ENCODE measurements around the gene KCNQ5.

KCNQ5 gene

DNA sequence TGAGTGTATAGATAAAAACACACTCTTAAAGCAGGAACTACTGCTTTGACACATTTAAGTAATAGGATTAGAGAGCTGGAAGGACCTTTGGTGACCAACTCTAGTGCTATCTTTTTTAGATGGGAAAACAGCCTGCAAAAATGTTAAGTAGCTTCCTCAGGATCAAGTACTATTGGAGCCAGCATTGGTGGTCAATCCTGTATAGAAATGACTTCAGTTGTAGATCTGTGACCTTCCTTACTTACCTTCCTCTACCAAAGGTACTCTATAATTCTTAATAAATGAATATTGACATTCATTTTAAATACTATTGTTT lies 18.7 kb downstream of the KCNQ5 start:
- DNase-seq, result no peak

DNA sequence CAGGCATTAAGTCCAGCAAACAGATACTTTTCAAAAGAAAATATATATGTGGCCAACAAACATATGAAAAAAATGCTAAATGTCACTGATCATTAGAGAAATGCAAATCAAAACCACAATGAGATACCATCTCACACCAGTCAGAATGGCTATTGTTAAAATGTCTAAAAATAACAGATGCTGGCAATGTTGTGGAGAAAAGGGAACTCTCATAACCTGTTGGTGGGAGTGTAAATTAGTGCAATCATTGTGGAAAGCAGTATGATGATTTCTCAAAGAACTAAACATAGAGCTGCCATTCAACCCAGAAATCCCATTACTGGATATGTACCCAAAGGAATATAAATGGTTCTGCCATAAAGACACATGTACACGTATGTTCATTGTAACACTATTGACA lies 20.6 kb downstream of the KCNQ5 start:
- DNase-seq, result no peak

DNA sequence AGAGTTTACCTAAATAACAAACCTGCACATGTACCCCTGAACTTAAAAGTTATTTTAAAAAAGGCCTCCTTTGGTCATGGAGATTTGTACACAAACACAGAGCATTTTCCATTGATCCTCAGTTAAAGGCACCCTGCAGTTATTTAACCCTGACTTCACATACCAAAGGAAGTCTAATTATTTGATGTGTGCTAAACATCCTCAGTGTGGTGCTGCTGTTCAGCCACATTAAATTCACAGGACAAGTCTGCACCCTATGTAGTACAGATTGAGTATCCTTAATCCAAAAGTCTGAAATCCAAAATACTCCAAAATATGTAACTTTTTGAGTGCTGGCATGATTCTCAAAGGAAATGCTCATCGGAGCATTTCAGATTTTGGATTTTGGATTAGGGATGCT lies 21.4 kb downstream of the KCNQ5 start:
- DNase-seq, result no peak

DNA sequence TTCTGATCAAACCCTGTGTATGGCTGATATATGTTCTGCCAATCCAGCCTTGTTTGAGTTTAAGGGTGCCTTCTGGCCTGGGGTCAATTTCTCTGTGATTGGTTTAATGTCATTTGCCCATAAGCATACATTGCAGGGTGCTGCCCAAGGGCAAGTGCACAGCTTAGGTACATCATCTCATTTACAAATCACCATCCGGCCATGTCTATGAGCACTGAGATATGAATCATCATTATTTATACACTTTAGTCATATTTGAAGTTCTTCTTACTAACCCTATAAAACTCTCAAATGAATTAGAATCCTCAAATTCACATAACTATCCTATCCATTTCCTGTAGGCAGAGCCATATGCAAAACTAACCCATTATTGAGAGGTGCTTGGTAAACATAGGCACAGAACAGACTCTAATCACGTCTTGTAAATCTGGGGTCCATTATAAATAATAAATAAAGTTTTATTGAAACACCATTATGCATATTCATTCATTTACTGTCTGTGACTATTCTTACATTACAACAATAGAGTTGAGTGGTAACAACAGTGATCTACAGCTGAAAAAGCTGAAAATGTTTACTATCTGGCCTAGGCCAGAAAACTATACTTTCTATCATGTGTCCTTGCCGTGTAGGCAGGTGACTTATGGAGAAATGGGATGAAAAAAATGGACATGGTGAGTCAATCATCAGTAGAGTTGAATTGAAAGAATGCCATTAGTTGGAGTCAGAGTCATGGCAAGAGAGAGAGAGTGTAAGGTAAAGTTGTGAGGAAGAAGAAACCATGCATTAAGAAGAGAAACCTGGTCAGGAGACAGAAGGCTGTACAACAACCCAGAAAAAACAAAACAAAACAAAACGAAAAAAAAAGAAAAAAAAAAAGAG lies 25.0 kb downstream of the KCNQ5 start:
- DNase-seq, result no peak

DNA sequence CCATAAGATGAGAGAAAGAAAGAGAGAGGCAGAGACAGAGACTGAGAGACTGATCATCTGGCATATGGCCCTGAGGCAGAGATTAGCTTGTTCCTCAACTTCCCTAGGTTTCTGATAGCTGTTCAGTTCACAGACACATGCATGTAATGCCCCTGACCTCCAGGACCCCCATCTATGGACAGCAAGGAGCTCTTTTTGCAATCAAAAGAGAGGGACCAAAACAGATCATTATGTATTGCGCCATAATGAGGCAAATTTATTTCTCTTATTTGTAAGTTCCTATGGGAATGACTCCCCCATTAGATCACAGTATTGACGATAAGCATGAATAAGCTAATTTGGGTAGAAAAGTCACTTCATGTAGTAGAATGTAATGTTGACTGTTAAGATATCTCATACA lies 25.6 kb downstream of the KCNQ5 start:
- DNase-seq, result no peak

DNA sequence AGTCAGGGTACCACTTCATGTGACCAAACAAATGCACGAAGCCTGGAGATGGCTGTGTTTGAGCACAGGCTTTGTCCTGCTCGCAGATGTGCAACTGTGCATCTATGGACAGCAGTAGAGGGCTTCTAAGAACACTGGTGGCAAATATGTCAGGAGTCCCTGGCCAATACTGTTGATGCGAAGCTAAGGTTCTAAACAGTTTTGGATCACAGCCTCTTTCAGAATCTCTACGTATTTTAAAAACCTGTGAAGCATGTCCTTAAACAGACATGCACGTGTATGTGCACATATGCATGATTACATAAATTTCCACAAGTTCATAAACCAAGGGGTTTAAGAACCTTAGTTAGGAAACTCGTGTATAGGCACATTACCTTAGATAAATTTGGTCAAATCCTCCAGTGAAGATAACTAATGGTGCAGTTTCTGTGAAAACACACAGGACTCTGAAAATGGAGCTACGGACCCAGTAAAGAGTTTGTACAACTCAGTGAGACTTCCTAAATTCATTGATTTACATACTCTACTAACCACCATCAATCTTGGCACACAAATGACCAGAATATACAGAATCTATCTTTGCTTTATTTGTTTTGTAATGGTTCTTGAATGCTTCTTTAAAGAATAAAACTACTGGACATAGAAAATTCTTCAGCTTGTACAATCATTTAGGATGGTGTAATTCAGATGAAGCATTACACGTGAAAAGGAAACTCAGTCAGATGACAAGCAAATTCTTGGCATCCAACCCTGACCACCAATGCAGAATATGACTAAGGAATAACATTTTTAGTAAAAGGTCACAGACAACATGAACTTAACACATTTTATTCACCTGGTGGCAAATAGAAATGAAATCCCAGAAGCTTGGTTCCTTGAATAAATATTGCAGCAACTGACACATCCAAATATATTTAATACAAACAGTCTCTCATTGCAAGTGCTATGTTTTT lies 27.4 kb downstream of the KCNQ5 start:
- no peak for DNase-seq

DNA sequence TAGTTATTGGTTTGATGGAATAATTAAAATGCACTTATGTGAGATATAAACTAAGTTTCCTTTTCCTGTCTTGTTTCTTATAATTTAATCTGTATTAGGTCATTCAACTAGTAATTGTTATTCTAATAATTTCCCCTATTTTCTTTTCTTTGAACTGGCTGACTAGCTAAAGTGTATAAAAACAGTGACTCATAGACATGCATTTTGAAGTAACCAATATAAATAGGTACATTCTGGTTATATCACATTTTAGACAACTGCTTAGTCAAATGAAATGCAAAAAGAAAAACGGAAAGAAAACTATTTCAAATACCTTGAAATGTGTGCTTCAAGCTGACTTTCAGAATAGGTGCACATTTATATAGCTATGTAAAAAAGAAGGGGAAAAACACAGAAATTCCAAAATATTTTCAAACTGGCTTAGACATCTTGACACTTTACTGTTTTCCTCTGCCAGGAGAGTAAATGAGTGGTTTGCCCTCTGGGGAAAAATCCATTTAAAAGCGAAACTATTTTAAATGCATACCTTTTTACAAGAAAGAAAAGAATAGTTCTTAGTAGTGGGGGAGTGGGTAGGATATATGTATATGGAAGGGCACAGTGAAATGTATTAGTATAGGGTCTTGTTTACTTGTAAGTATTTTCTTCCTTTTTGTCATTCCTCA lies 28.3 kb downstream of the KCNQ5 start:
- no peak for DNase-seq

DNA sequence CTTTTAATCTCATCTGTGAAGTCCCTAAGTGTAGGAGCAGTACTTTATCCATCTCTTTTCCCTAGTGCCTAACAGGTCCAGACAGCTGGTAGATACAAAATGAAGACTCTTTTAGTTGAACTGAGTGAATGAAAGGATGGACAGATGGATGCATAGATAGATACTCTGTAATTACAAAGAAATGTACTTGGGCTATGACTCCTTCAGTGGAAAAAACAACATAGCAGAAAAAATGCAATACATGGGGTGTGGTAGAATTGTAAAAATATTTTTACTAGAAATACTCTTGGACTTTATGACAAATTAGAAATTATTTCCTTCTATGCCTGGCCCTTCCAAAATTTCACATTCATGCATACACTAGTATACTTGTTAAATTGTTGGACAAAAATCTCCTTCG lies 29.3 kb downstream of the KCNQ5 start:
- DNase-seq, result no peak

DNA sequence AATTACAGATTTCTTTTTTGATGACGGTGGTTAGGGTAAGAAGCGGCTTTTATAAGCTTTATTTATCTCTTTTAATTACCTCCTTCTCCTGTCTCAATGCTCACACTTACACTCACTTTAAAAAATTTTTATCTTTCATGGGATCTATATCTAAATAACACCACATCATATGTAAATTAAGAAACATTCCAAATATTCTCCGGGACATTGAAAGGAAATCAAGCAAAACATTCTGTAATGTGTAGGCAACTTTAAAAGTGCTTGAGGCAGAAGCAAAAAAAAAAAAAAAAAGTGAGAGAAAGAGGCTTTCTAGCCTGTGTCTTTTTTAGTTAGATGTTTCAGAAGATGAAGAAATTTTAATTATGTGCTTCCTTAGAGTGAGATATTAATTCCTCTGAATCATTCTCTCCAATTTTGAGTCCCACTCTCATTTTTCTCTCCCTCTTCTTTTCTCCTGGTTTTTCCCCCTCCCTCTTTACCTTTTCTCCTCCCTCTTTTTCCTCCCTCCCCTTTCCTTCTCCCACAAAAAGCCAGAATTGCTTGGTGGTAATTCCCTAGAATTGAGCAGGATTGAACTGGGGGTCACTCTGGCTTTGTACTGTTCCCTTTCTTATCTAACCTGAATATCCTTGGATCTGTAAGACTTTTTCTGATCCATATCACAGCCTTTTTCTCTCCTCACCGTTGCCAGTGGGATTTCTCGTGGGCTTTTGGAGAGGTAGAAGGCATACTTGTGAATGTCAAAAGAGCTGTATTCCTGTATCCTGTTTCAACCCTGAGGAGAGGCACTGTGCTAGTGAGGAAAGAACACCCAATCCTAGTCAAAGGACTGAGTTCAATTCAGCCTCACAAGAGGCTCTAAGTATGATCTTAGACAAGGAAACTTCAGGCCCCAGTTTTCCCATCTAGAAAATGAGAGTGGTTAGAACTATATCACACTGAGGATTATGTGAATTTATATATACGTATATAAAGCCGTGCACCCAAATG lies 30.4 kb downstream of the KCNQ5 start:
- no peak for DNase-seq

DNA sequence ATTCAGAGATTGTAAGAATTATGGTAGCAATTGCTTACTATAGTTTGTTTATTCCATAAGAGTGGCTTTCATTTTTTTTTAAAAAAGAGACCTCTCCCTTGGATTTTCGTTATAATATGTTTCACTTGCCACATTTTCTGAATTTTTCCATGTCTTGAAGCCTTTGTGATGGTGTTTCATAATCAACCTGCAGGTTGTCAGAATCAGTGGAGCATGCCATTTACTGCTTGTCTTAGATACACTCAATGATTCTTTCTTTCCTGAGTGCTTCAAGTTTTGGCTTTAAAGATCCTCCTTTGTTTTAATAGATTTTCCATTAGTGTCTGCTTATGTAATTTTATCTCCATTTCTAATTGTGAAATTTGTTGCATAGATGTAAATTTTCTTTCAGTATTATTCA lies 31.2 kb downstream of the KCNQ5 start:
- DNase-seq, result no peak

DNA sequence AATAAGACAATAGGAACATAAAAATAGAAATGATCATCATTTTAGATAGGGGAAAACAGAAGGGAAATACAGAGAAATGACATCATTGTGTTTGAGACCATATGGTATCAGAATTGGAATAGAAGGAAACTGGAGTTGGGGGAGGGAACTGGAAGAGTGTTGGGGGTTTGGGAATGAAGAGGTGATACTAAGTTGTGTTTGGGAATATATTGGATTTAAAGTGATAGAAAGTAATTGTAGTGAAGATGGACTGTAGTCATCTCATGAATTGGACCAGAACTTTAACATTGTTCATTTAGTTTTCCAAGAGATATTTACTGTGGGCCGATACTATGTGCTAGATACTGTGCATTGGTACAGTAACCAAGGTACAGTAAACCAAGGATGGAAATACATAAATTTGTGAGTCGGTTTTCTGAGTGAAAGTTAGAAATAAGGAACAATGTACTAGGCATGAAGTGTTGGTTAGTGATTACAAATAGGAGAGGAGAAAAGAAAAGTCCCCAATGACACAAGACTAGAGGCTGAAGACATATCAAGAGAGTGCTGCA lies 32.3 kb downstream of the KCNQ5 start:
- no peak for DNase-seq

DNA sequence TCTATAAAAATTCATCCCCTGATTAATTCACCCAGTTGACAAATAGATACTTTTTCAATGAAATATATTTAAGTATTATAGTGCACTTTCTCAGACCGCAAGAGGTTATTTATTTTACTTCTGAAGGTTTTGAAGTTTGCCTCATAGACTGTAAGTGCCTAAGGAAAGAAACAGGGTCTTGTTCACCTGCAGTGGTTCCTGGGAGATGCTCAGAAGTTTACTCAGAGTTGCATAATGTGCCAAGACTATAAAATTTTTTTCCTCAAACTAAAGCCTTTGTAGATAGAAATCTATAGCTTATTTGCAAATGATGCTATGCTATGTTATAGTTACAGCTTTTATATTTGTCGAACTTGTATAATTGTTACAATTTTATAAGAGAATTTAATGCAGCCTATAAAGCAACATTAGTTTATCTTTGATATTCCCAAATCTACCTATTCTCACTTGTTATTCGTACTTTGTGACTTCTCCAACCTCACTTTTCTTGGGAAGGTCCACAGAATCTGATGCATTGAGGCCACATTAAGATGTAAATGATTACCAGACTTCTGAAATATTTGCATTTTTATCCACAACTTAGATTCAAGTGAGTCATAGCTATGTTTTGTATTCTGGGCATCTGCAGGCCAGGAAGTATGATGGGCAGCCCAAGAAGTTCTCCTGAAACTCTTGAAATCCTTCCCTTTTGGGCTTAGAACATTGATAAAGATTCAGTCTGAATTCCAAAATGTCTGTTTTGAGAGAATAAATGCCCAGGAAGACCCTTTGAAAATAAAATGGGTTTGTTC lies 35.7 kb downstream of the KCNQ5 start:
- no peak for DNase-seq

DNA sequence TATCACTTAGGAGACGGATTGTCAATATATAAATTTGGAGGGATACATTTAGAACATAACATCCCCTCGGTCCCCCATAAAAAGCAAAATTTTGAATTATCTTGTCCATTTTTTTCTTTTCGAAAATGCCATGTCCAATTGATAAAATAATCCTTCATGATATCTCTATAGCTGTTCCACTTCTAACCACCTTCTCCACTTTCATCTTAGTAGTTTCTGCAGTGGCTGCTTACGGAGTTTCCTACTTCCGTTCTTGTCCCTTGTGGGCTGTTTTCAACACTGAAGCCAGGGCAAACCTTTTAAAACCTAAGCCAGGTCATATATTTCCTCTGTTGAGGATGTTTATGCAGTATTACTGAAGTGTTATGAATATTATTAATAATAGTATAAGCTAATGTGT lies 37.9 kb downstream of the KCNQ5 start:
- DNase-seq, result no peak

DNA sequence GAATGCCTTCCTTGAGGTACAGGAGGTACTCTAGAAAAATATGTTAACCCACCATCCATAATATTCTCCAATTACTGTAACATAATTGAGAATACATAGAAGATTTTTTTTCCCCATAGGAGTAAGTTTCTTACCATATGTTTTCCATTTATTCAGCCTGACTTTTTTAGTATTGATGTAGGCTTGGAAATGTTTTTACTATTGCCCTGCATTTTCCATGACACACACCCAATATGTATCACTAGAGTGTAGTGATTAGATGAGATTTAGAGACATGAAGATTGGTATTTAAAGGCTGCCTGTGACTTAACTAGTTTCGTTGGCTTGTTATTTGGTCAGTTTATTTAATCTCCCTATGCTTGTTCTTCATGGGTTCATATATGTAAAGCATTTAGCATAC lies 39.5 kb downstream of the KCNQ5 start:
- DNase-seq, result no peak

DNA sequence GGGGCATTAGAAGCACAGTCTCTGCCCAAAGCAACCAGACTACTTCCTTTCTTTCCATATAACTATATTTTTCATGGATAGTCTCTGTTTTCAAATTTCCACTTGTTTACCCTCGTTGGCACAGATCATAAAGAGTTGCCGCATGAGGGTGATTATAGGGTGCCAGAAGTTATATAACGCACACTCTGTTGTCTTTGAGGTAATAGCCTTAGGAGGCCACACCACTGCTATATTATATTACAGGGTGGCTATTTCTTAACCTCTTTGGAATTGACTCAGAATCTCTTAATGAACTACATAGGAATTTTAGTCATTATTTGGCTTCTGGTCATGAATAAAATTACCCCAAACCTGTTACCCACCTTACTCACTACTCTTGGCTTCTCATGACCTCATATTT lies 43.7 kb downstream of the KCNQ5 start:
- no peak for DNase-seq

DNA sequence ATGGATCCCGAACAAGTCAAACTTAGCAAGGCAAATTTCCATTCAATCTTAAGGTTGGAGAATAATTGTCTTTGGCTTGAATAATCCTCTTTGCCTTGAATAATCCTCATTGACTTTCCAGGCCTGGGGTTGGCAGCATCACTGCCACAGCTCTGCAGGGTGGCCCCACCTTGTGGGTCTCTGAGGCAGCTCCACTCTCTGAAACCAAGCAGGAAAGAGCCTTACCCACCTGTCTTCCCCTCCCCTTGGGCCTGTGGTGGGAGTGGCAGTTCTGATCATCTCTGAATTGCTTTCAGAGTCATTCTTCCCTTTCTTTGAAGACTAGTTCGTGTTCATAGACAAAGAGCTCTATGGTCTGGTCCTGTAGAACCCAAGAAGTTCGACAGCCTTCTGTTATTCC lies 47.5 kb downstream of the KCNQ5 start:
- no peak for DNase-seq

DNA sequence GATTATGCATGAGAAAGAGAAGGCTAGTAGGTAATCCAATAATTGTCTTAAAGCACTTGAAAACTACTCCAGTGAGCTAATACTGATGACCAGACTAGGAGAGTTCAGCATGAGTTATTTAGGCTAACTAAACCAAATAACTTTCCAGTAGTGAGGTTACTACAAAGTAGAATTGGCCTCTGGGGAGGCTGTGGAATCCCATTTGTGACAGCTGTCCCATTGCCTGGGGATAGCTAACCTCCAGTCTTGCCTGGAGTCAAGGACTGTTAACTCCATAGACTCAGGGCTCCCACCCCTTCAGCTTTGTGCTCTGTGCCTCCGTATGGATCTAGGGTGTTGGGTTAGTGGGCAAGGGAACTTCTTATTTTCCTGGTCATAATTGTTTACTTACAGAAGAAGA lies 51.0 kb downstream of the KCNQ5 start:
- DNase-seq, result no peak

DNA sequence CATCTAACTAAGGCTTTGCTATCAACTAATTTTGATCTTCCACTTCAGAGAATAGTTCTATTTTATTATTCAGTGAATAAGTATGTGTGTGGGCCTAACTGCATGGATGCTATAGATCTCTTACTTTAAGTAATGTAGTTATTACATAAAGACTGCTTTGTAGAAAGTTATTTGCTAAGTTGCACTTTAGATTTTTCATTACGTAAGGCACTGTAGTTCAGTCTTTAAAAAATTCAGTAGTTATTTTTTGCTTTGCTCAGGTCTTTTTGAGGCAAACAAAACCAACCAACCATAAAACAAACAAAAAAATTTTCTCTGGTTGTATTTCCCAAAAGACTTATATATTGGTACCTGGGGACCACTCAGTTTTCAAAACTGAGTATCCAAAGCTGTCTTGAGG lies 53.0 kb downstream of the KCNQ5 start:
- no peak for DNase-seq

DNA sequence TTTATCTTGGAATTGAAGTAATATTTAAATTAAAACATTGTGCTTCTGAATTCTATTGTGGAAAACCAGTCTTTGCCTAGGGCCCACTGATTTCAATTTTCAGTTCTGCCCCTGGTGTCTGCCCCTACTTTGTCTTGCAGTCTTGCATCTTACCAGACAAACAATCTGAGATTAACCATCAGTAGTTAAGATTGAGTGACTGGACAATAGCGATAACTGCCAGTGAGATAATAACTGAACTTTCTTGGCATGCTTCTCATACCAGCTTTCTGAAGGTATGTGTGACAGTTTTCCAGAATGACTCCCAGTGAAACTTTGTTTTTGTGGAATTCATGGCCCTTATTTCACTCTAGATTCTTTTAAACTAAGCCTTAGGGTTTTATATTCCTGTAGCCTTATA lies 53.5 kb downstream of the KCNQ5 start:
- no peak for DNase-seq

DNA sequence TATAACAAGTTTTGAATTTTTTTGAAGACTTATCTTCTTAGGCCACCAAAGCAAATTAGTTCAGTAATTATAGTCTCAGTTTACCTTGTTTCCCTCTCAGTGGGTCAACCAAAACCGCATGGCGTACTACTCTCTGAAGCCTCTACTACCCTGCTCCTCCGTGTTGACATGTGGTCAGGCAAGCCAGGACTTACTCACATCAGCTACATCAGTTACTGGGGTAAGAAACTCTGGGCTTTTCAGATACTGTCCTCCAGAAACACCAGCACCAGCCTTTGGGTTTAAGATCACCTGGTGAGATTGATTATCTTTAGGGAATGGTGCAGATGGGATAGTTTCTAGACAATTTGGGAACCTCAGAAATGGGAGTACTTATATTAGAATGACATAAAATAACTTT lies 55.1 kb downstream of the KCNQ5 start:
- no peak for DNase-seq

DNA sequence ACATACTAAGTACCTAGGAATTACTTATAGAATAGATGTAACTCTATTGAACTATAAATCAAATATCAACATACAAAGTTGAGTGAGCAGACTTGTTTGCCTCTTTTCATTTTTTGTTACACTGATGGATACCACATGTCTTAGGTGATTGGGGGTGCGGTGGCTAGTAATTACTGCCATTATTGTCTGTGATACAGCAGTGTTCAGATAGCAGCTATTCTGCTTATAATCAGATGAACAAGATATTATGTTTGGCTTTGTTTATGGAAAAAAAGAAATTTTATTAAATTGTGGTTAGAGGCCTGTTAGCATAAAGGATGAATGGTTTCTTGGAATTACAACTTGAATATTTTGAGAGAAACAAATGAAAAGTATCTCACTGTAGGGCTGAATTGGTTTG lies 55.9 kb downstream of the KCNQ5 start:
- DNase-seq, result no peak

Data from effector CD4-positive, alpha-beta T cell (primary cell).